BE2C (cell line): ENCODE data around the gene TNFAIP8.

ENCODE experiments used
- DNase-seq: peaks from one replicate; pipeline ENCODE4 v3.0.0-alpha.2; 2020
- H3K27me3 ChIP-seq: fragments of 250-450 bp; sonication (Bioruptor Pico); 2 replicates; pipeline ENCODE4 v1.5.1; 2020; ENCODE audit warnings: mild to moderate bottlenecking
- H3K36me3 ChIP-seq: fragments of 250-450 bp; sonication (Bioruptor Pico); 2 replicates; pipeline ENCODE4 v1.5.1; 2020; ENCODE audit warnings: mild to moderate bottlenecking
- H3K4me1 ChIP-seq: fragments of 250-450 bp; sonication (Bioruptor Pico); 2 replicates; pipeline ENCODE4 v1.5.1; 2020
- H3K4me3 ChIP-seq: 2 replicates; pipeline ENCODE4 v1.5.1; 2011; ENCODE audit warnings: low read depth, low read length
- H3K9me3 ChIP-seq: fragments of 250-450 bp; sonication (Bioruptor Pico); 2 replicates; pipeline ENCODE4 v1.5.1; 2020
- TF ChIP-seq, protein P1 (sequence below): IDR thresholded peaks from 2 replicates; pipeline ENCODE4 v1.5.1; 2012; ENCODE audit warnings: mild to moderate bottlenecking, low read depth, low read length

The TNFAIP8 gene

DNA sequence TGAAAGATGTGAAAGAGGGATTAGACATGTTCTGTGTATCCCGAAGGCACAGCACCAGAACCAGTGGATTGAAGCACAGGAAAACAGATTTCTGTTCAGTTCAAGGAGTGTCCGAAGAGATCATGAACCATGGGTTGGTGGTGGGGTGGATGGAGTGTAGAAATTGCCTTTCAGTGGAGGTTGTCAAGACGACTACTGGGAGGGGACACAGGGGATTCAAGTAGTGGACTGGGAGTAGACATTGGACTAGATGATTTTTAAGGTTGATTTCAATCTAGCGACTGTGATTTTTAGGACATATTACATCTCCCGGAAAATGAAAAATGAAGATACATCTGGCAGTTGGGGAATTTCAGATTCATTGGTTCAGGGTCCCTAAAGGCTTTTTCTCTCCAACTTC is 35.9 kb upstream of the TNFAIP8 start:
- Histone ChIP-seq H3K27me3 (no peaks in the 10 kb centered on the region), H3K36me3 (no peaks in the 10 kb centered on the region), H3K4me1 (no peaks in the 10 kb centered on the region), H3K4me3 (no peak overlapping the region), H3K9me3 (no peaks in the 10 kb centered on the region)
- TF ChIP-seq, protein P1, sequence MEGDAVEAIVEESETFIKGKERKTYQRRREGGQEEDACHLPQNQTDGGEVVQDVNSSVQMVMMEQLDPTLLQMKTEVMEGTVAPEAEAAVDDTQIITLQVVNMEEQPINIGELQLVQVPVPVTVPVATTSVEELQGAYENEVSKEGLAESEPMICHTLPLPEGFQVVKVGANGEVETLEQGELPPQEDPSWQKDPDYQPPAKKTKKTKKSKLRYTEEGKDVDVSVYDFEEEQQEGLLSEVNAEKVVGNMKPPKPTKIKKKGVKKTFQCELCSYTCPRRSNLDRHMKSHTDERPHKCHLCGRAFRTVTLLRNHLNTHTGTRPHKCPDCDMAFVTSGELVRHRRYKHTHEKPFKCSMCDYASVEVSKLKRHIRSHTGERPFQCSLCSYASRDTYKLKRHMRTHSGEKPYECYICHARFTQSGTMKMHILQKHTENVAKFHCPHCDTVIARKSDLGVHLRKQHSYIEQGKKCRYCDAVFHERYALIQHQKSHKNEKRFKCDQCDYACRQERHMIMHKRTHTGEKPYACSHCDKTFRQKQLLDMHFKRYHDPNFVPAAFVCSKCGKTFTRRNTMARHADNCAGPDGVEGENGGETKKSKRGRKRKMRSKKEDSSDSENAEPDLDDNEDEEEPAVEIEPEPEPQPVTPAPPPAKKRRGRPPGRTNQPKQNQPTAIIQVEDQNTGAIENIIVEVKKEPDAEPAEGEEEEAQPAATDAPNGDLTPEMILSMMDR: no peak
- DNase-seq: no peak

DNA sequence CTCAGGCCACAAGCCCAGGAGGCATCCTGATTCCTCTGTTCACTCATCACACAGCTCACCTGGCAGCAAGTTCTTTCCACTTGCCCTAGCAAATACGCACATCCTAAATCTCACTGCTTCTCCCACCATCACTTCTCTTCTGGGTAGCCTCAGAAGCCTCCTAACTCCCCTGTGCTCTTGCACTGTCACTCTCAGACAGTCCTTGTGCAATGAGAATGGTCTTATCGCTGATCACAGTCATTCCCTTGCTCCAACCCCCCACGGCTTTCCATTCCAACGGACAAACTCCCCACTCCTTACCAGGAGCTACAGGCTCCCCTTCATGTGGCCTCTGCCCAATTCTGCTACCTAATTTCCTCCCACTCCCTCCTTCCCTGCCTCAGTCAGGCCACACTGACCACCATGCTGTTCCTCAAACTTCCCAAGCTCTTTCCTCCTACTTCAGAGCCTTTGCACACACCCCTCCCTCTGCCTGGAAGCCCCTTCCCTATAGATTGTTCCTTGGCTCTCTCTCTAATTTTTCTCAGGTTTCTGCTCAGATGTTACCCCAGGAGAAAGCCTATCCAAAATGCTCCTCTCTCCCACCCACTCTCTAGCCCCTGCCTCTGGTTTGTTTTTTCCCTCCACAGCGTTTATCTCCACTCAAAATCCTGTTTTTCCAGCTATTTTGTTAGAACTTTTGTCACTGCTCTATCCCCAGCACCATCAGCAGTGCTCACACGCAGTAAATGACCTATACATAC is 34.1 kb upstream of the TNFAIP8 start:
- H3K36me3 ChIP-seq: no peaks in the 10 kb centered on the region
- no peaks in the 10 kb centered on the region for H3K9me3 ChIP-seq
- no peak for DNase-seq
- H3K27me3 ChIP-seq: no peaks in the 10 kb centered on the region
- no peak overlapping the region for H3K4me3 ChIP-seq
- TF ChIP-seq, protein P1: no peak
- H3K4me1 ChIP-seq: no peaks in the 10 kb centered on the region

DNA sequence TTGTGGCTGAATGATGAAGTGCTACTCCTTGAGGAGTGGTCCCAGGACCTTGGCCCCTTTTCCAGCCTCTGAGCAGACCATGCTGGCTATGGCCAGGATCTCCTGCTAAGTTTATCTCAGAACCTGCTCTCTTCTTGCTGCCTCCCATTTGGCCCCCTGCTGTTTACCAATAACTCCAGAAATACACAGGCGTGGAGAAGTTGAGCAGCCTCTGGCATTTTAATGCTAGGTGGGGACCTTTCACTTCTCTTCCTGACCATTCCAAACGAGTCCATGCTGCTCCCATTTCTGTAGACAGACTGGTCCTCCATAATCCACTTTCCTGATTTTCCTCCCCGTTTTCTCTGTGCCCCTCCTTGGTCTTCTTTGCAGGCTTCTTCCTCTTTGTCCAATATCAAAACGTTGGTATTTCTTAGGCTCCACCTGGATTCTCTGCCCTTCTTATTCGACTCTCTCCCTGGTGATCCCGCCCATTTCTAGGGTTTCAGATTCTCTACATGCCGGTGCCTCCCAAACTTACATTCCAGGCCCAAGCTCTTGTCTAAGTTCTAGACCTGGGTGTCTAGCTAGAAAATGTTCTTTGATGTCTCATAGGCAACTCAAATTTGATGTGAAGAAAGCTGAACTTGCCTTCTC is 33.4 kb upstream of the TNFAIP8 start:
- Histone ChIP-seq H3K36me3 (no peaks in the 10 kb centered on the region), H3K27me3 (no peaks in the 10 kb centered on the region), H3K4me3 (no peak overlapping the region), H3K4me1 (no peaks in the 10 kb centered on the region), H3K9me3 (no peaks in the 10 kb centered on the region)
- no peak for DNase-seq
- TF ChIP-seq, protein P1: no peak

DNA sequence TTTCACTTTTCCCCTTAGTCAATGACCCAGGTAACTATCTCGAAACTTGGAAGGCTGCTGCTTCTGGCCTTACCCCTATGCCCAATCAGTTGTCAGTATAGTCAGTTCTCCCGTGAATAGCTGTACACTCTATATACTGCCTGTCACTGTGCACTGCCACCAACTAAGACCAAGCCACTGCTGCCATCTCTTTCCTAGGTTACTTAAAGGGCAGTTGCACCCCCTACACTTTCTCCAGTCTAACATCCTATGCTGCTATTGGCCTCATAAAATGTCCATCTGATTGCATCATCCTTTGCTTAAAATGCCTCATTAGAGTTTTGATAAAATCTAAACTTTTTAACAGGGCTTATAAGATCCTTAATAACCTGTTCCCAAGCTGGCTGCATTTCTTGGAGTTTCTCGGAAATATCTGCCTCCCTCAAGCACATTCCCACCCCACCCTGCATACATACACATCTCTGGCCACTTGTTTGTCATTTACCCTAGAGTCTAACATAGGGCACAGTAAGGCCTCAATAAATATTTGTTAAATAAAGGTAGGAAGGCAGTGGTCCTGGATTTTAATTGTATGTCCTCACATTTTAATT is 32.8 kb upstream of the TNFAIP8 start:
- TF ChIP-seq, protein P1: no peak
- Histone ChIP-seq H3K4me1 (no peaks in the 10 kb centered on the region), H3K4me3 (no peak overlapping the region)

DNA sequence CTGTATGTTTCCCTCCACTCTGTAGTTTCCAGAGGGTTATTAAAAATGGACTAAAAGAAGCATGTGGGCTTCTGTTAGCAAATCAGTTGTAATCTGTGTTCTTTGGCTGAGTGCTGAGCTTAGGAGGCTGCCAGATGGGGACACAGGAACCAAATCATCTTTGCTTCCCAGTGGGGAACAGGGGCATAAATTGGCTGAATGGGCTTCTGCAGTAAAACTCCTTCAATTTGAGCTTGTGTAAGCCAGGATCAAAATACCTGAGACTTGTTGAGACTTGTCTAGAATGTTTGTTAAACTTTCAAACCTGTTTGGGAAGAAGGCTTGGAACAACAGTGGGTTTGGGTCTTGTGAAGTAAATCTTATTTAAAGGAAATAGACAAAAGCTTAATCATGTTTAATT is 32.2 kb upstream of the TNFAIP8 start:
- H3K27me3 ChIP-seq: no peaks in the 10 kb centered on the region
- TF ChIP-seq, protein P1: no peak
- no peaks in the 10 kb centered on the region for H3K36me3 ChIP-seq
- H3K4me1 ChIP-seq: no peaks in the 10 kb centered on the region
- no peak overlapping the region for H3K4me3 ChIP-seq
- no peaks in the 10 kb centered on the region for H3K9me3 ChIP-seq
- no peak for DNase-seq

More for the DNA sequence above, 32.8 kb upstream of the TNFAIP8 start:
- DNase-seq: no peak
- H3K27me3 ChIP-seq: no peaks in the 10 kb centered on the region
- no peaks in the 10 kb centered on the region for H3K36me3 ChIP-seq
- H3K9me3 ChIP-seq: no peaks in the 10 kb centered on the region

DNA sequence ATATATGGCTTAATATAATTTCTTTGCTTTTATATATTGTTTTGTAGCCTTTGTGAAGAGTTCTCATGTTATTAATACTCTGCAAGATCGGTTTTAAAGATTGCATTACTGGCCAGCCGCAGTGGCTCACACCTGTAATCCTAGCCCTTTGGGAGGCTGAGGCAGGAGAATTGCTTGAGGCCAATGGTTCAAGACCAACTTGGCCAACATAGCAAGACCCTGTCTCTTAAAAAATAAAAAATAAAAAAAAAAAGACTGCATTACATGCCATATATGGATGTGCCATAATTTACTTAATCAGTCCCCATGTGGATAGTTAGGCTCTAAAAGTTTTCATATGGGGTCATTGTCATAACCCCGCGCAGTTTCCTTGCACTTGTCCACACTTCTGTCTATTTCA is 31.0 kb upstream of the TNFAIP8 start:
- Histone ChIP-seq H3K27me3 (no peaks in the 10 kb centered on the region), H3K9me3 (no peaks in the 10 kb centered on the region), H3K4me1 (no peaks in the 10 kb centered on the region), H3K4me3 (no peak overlapping the region), H3K36me3 (no peaks in the 10 kb centered on the region)
- DNase-seq: no peak
- TF ChIP-seq, protein P1: no peak
